GM12878 (cell line): ENCODE data around the gene NAV2. TPM values are rescaled to one million over a fixed set of nuclear protein-coding genes. Genes with fewer than 3 reads are reported as not detected.

ENCODE experiments used
- ATAC-seq: fragments of 200-7000 bp; cut with Tn5 transposase; 3 replicates; pipeline ENCODE4 v1.9.1; 2020; ENCODE audit warnings: mild to moderate bottlenecking, moderate library complexity
- BruUV-seq: library from RNA; stranded (reverse); fragments of 400-500 nt; replicated peaks from 2 replicates; lab custom pipeline; 2021; lab: Mats Ljungman, UMichigan
- CTCF ChIA-PET: fragments of 300-600 bp; sonication (Branson Sonifier 250); formaldehyde crosslinking; extraction: SDS; loops from one replicate; lab custom pipeline; 2021; ENCODE audit warnings: inconsistent platforms; lab: Yijun Ruan, JAX
- POLR2A ChIA-PET: fragments of 350-600 bp; formaldehyde crosslinking; extraction: SDS; loops from one replicate; lab custom pipeline; 2021; ENCODE audit warnings: inconsistent platforms; lab: Charles Lee
- RAD21 ChIA-PET: fragments of 300-600 bp; sonication (Branson Sonifier 250); formaldehyde crosslinking; loops from one replicate; lab custom pipeline; 2023; ENCODE audit warnings: antibody characterized with exemption; ENCODE audit not compliant: unreplicated experiment; lab: Charles Lee
- SMC1A ChIA-PET: fragments of 300-600 bp; sonication (Branson Sonifier 250); formaldehyde crosslinking; loops from one replicate; lab custom pipeline; 2023; ENCODE audit not compliant: unreplicated experiment, uncharacterized antibody; lab: Charles Lee
- DNase-seq: peaks from one replicate; pipeline ENCODE4 v3.0.0-alpha.2; 2011; ENCODE audit warnings: low read depth, low spot score
- FAIRE-seq: peaks from 3 replicates; lab custom pipeline; 2011; peaks lifted over from hg19 to GRCh38; lab: Jason Lieb, UNC
- H2AFZ ChIP-seq: 2 replicates; pipeline ENCODE4 v1.6.0; 2011; ENCODE audit warnings: low read depth, low read length, control low read depth; ENCODE audit not compliant: control insufficient read depth
- H3K27ac ChIP-seq: 2 replicates; pipeline ENCODE4 v1.5.1; 2011; ENCODE audit warnings: control low read depth; ENCODE audit not compliant: control insufficient read depth, insufficient read depth
- H3K27me3 ChIP-seq, 2 experiments: replicated peaks in 1 of 2; 2 replicates each; pipeline versions ENCODE4 v1.6.0 to v1.6.1; 2011; ENCODE audit warnings: low read length in 1 of 2; ENCODE audit not compliant: control insufficient read depth in 2 of 2, insufficient read depth in 2 of 2
- H3K36me3 ChIP-seq, 2 experiments: 2 replicates each; pipeline ENCODE4 v1.5.1; 2011; ENCODE audit warnings: low read length in 1 of 2; ENCODE audit not compliant: control insufficient read depth in 2 of 2, insufficient read depth in 2 of 2
- H3K4me1 ChIP-seq: 2 replicates; pipeline ENCODE4 v1.6.1; 2011; ENCODE audit warnings: mild to moderate bottlenecking, low read length, moderate library complexity, mixed read lengths; ENCODE audit not compliant: control insufficient read depth, insufficient read depth
- H3K4me2 ChIP-seq: 2 replicates; pipeline ENCODE4 v1.6.0; 2011; ENCODE audit warnings: control low read depth; ENCODE audit not compliant: control insufficient read depth, insufficient read depth
- H3K4me3 ChIP-seq: fragments of 200-600 bp; sonication (generic); 2 replicates; pipeline ENCODE4 v1.5.1; 2016
- H3K79me2 ChIP-seq: 2 replicates; pipeline ENCODE4 v1.6.0; 2011; ENCODE audit warnings: low read length; ENCODE audit not compliant: control insufficient read depth, insufficient read depth
- H3K9ac ChIP-seq: 2 replicates; pipeline ENCODE4 v1.8.0; 2011; ENCODE audit warnings: low read length, control low read depth, mixed read lengths; ENCODE audit not compliant: control insufficient read depth, insufficient read depth
- H3K9me3 ChIP-seq: replicated peaks from 3 replicates; pipeline ENCODE4 v1.5.1; 2011; ENCODE audit warnings: mild to moderate bottlenecking, low read length; ENCODE audit not compliant: control insufficient read depth, insufficient read depth
- H4K20me1 ChIP-seq: 2 replicates; pipeline ENCODE4 v1.6.0; 2011; ENCODE audit not compliant: control insufficient read depth, insufficient read depth
- CHD4 ChIP-seq: fragments of 200-600 bp; sonication (generic); IDR thresholded peaks from 2 replicates; pipeline ENCODE4 v1.6.1; 2016; ENCODE audit warnings: mild to moderate bottlenecking
- IKZF1 ChIP-seq: fragments of 450-650 bp; conservative IDR thresholded peaks from 2 replicates; pipeline ENCODE4 v1.6.1; 2017; ENCODE audit warnings: antibody characterized with exemption, mild to moderate bottlenecking
- SPI1 ChIP-seq: IDR thresholded peaks from 2 replicates; pipeline ENCODE4 v1.6.1; 2011; ENCODE audit warnings: low read depth, mild to moderate bottlenecking, low read length, moderate library complexity, borderline replicate concordance; ENCODE audit not compliant: insufficient read depth
- WRNIP1 ChIP-seq: IDR thresholded peaks from 2 replicates; pipeline ENCODE4 v1.6.1; 2011; ENCODE audit warnings: low read depth, low read length, improper control_type of control experiment, borderline replicate concordance
- WGBS: methylation state at CpG from one replicate; pipeline ENCODE4 v1.1.6; 2016; ENCODE audit warnings: low lambda C conversion rate; ENCODE audit not compliant: insufficient replicate concordance, insufficient coverage; ENCODE audit errors: missing lambda C conversion rate; 5-methylcytosine and 5-hydroxymethylcytosine counted together
- in situ Hi-C: fragments of 300-500 bp; cut with MboI; formaldehyde crosslinking; loops from 9 replicates; pipeline ENCODE4 v1.14.3; 2018; ENCODE audit warnings: mixed read lengths
- intact Hi-C: fragments of 100-400 bp; cut with micrococcal nuclease; formaldehyde crosslinking; loops from one replicate; pipeline ENCODE4 v1.14.2; 2022; ENCODE audit not compliant: unreplicated experiment
- polyA plus RNA-seq, 11 experiments: library from polyadenylated mRNA; depleted of rRNA in 4 of 11; unstranded in 6 of 11; stranded (reverse) in 5 of 11; fragments of >200 nt; fragmentation: Nextera tagmentation in 4 of 11; fragmentation: Illumina TruSeq in 1 of 11; extraction: Ambion mirVana in 4 of 11; extraction: Trizol in 1 of 11; gene quantifications; 1 replicate in 1 of 11; 2 replicates in 10 of 11; pipeline versions ENCODE4 v1.2.1 to v1.2.3, GENCODE V29; 2011 to 2016; ENCODE audit warnings: inconsistent platforms in 2 of 11, missing spikeins in 2 of 11, low read depth in 1 of 11
- total RNA-seq, 4 experiments: library from RNA; depleted of rRNA in 3 of 4; stranded (reverse); fragments of >200 nt in 3 of 4; fragmentation: Illumina TruSeq in 1 of 4; extraction: Trizol in 1 of 4; gene quantifications; 2 replicates each; pipeline versions ENCODE4 v1.2.1 to v1.2.3, GENCODE V29; 2013 to 2021
- TF ChIP-seq, protein P1 (sequence below): fragments of 450-650 bp; IDR thresholded peaks from 2 replicates; pipeline ENCODE4 v1.6.1; 2018; ENCODE audit warnings: mild to moderate bottlenecking, low read depth, moderate library complexity; ENCODE audit not compliant: partially characterized antibody

Gene NAV2
- total and polyA plus RNA-seq, 10 of the 15 experiments (the other 5 are each of a cell fraction or from before 2014, with no cell fraction given): 0.35 to 6.1 (median 1.1) TPM

DNA sequence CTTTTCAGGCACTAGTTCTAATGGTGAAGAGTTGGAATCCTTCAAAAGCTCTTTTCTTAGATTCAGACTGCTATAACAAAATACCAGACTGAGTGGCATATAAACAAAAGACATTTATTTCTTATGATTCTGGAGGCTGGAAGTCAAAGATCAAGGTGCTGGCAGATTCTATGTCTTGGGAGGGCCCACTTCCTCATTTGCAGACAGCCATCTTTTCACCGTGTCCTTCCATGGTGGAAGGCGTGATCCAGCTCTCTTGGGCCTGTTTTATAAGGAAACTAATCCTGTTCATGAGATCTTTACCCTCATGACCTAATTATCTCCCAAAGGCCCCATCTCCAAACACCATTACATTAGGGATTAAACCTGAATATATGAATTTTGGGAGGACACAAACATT lies 124.0 kb downstream of the NAV2 start:
- Histone ChIP-seq H3K79me2 (no peaks in the 10 kb centered on the region), H3K36me3 (no peaks in the 10 kb centered on the region), H3K9ac (no peak overlapping the region)
- no peak for TF ChIP-seq CHD4
- peak; percentile 81 for TF ChIP-seq SPI1
- TF ChIP-seq, all 136 proteins: peak for 1
- ChIA-PET CTCF (no interaction called here), POLR2A (no interaction called here), SMC1A (no interaction called here), RAD21 (no interaction called here)
- no peak for ATAC-seq
- BruUV-seq: no TSS peak
- Histone ChIP-seq H3K4me3 (no peak overlapping the region), H3K27ac (no peak overlapping the region), H3K27me3 (no peaks in the 10 kb centered on the region), H3K4me2 (no peak overlapping the region), H3K4me1 (no peaks in the 10 kb centered on the region), H2AFZ (no peak overlapping the region), H4K20me1 (no peaks in the 10 kb centered on the region), H3K9me3 (no peaks in the 10 kb centered on the region; the same call in 1 of the 3 replicates)
- FAIRE-seq: no peak
- DNase-seq: no peak
- in situ Hi-C loops (no loop called here), intact Hi-C loops (no loop called here)
- 40% methylated on average over 2 of the region's 2 CpGs for WGBS

DNA sequence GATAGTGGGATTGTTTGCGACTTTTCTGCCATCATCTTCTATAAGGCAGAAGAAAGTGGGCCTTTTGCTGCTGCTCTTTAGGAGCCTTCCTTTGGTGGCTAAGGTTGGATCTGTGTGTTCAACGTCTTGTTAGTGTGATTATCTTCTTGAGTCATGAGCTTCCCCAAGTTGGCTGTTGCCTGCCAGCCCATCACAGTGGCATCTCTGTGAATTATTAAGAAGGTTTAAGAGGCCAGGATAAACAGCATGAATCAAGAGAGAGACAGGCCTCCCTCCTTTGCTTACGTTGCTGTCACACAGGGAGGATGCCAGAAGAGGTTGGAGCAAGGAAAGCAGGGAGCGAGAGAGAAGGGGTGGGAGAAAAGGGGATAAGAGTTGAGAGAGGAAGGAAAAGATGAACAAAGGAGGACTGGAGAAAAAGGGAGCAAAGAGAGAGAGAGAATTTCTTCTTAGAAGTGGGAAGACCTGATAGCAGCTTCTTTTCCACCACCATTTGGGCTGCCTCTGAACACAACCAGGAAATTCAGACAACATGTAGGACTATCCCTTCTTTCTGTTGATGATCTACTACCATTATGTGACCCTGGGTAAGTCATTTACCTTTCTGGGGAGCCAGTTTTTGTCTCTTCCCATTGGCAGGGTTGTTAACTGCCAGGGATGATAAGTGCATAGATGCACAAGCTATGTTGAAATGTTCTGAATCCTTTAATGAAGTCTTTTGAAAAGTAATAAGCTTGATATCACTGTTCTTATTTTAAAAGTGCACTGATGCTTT lies 126.5 kb downstream of the NAV2 start:
- ChIA-PET POLR2A (no interaction called here), SMC1A (interaction anchor here (0.7 to 1.3 kb wide), 2 partner anchors 15 to 62 kb away, joined by 3 to 4 read pairs; no protein-coding TSS in a partner anchor), RAD21 (no interaction called here), CTCF (interaction anchor here (1.7 kb wide), 1 partner anchor 9 kb away, joined by 3 read pairs; no protein-coding TSS in a partner anchor)
- no peaks in the 10 kb centered on the region for H3K27me3 ChIP-seq
- H3K4me2 ChIP-seq: no peak overlapping the region
- H3K79me2 ChIP-seq: no peaks in the 10 kb centered on the region
- ATAC-seq (no peak), FAIRE-seq (no peak), DNase-seq (no peak)
- H3K36me3 ChIP-seq: no peaks in the 10 kb centered on the region
- intact Hi-C loops: no loop called here
- BruUV-seq: no TSS peak
- 29% methylated on average over 4 of the region's 4 CpGs for WGBS
- H3K4me1 ChIP-seq: no peaks in the 10 kb centered on the region
- no peak overlapping the region for H3K9ac ChIP-seq
- no peaks in the 10 kb centered on the region for H4K20me1 ChIP-seq
- H3K27ac ChIP-seq: no peak overlapping the region
- H2AFZ ChIP-seq: no peak overlapping the region
- TF ChIP-seq, protein P1, sequence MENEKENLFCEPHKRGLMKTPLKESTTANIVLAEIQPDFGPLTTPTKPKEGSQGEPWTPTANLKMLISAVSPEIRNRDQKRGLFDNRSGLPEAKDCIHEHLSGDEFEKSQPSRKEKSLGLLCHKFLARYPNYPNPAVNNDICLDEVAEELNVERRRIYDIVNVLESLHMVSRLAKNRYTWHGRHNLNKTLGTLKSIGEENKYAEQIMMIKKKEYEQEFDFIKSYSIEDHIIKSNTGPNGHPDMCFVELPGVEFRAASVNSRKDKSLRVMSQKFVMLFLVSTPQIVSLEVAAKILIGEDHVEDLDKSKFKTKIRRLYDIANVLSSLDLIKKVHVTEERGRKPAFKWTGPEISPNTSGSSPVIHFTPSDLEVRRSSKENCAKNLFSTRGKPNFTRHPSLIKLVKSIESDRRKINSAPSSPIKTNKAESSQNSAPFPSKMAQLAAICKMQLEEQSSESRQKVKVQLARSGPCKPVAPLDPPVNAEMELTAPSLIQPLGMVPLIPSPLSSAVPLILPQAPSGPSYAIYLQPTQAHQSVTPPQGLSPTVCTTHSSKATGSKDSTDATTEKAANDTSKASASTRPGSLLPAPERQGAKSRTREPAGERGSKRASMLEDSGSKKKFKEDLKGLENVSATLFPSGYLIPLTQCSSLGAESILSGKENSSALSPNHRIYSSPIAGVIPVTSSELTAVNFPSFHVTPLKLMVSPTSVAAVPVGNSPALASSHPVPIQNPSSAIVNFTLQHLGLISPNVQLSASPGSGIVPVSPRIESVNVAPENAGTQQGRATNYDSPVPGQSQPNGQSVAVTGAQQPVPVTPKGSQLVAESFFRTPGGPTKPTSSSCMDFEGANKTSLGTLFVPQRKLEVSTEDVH: no peak
- TF ChIP-seq WRNIP1 (no peak), SPI1 (no peak), IKZF1 (no peak)
- H3K9me3 ChIP-seq: no peaks in the 10 kb centered on the region
- no peak overlapping the region for H3K4me3 ChIP-seq
- in situ Hi-C loops: no loop called here
